ENCODE results near the gene COL19A1.

COL19A1 gene

GRCh38 chr6:70072540-70073179 lies 206.3 kb downstream of the COL19A1 start:
- no peak for DNase-seq

GRCh38 chr6:70073637-70074036 lies 207.3 kb downstream of the COL19A1 start:
- DNase-seq = no peak

- no peak for DNase-seq
These were observed 212.9 kb downstream of the COL19A1 start for GRCh38 chr6:70079241-70079640.

GRCh38 chr6:70080443-70081070 lies 214.2 kb downstream of the COL19A1 start:
- no peak for DNase-seq

- no peak for DNase-seq
These were observed 216.5 kb downstream of the COL19A1 start for GRCh38 chr6:70082830-70083229.

- DNase-seq = no peak
These were observed 220.4 kb downstream of the COL19A1 start for GRCh38 chr6:70086806-70087205.

GRCh38 chr6:70094156-70094555 lies 227.8 kb downstream of the COL19A1 start:
- no peak for DNase-seq

- no peak for DNase-seq
These were observed 233.4 kb downstream of the COL19A1 start for GRCh38 chr6:70099732-70100131.

- DNase-seq = peak; percentile 15
These were observed 237.4 kb downstream of the COL19A1 start for GRCh38 chr6:70103798-70104197.

- peak; percentile 44 for DNase-seq
These were observed 241.7 kb downstream of the COL19A1 start for GRCh38 chr6:70107852-70108629.

- no peak for DNase-seq
These were observed 244.0 kb downstream of the COL19A1 start for GRCh38 chr6:70110126-70111022.

GRCh38 chr6:70111737-70112136 lies 245.4 kb downstream of the COL19A1 start:
- DNase-seq = no peak

- DNase-seq = no peak
These were observed 246.4 kb downstream of the COL19A1 start for GRCh38 chr6:70112716-70113115.

- no peak for DNase-seq
These were observed 246.8 kb downstream of the COL19A1 start for GRCh38 chr6:70113171-70113570.

GRCh38 chr6:70118670-70119069 lies 252.3 kb downstream of the COL19A1 start:
- DNase-seq = no peak

- no peak for DNase-seq
These were observed 253.0 kb downstream of the COL19A1 start for GRCh38 chr6:70119218-70119835.

- DNase-seq = no peak
These were observed 258.1 kb downstream of the COL19A1 start for GRCh38 chr6:70124443-70124842.

GRCh38 chr6:70124882-70125545 lies 258.7 kb downstream of the COL19A1 start:
- no peak for DNase-seq

GRCh38 chr6:70125602-70126001 lies 259.2 kb downstream of the COL19A1 start:
- no peak for DNase-seq

- DNase-seq = no peak
These were observed 263.0 kb downstream of the COL19A1 start for GRCh38 chr6:70129341-70129740.

GRCh38 chr6:70130865-70131264 lies 264.5 kb downstream of the COL19A1 start:
- no peak for DNase-seq

- DNase-seq = no peak
These were observed 265.2 kb downstream of the COL19A1 start for GRCh38 chr6:70131528-70131927.
